ENCODE measurements around the gene IGSF6. TPM values are rescaled to one million over a fixed set of nuclear protein-coding genes. Genes with fewer than 3 reads are reported as not detected.

Gene IGSF6
- total RNA-seq, 1 experiment from 2014 or later = not detected

DNA sequence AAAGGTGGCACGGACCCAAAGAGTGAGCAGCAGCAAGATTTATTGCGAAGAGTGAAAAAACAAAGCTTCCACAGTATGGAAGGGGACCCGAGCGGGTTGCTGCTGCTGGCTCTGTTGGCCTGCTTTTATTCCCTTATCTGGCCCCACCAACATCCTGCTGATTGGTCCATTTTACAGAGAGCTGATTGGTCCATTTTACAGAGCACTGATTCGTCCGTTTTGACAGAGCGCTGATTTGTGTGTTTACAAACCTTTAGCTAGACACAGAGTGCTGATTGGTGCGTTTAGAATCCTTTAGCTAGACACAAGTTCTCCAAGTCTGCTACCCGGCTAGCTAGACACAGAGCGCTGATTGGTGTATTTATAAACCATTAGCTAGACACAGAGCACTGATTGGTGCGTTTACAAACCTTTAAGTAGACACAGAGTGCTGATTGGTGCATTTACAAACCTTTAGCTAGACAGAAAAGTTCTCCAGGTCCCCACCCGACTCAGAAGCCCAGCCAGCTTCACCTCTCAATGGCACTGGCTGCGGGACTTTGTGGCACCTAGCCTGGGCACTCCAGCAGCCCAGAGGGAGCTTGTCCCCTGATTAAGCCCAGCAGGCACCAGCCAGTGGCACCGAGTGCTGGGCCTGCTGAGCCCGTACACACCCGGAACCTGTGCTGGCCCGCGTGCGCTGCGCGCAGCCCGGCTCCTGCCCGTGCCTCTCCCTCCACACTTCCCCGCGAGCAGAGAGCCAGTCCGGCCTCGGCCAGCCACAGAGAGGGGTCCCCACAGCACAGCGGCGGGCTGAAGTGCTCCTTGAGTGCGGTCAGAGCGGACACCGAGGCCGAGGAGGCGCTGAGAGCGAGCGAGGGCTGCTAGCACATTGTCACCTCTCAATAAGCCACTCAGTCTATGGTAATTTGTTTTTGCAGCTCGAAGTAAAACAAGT is 15.1 kb downstream of the IGSF6 start:
- H2BK20ac ChIP-seq (ENCODE audit: low read depth, low read length, poor library complexity, severe bottlenecking) = no peak overlapping the region
- H3K4me1 ChIP-seq (ENCODE audit: insufficient read depth, low read length) = no peaks in the 10 kb centered on the region
- H3T11ph ChIP-seq (ENCODE audit: low read length) = no peak overlapping the region
- H3K4me3 Mint-ChIP-seq = no peak overlapping the region
- H2AFZ ChIP-seq (ENCODE audit: low read length) = no peak overlapping the region
- TF ChIP-seq, protein P1, sequence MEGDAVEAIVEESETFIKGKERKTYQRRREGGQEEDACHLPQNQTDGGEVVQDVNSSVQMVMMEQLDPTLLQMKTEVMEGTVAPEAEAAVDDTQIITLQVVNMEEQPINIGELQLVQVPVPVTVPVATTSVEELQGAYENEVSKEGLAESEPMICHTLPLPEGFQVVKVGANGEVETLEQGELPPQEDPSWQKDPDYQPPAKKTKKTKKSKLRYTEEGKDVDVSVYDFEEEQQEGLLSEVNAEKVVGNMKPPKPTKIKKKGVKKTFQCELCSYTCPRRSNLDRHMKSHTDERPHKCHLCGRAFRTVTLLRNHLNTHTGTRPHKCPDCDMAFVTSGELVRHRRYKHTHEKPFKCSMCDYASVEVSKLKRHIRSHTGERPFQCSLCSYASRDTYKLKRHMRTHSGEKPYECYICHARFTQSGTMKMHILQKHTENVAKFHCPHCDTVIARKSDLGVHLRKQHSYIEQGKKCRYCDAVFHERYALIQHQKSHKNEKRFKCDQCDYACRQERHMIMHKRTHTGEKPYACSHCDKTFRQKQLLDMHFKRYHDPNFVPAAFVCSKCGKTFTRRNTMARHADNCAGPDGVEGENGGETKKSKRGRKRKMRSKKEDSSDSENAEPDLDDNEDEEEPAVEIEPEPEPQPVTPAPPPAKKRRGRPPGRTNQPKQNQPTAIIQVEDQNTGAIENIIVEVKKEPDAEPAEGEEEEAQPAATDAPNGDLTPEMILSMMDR (conservative IDR thresholded peaks at IDR 0.05) = no peak
- H2BK12ac ChIP-seq (ENCODE audit: insufficient read length, low read depth, low read length) = no peak overlapping the region
- H3K9me3 Mint-ChIP-seq = no peaks in the 10 kb centered on the region
- H4K8ac ChIP-seq (replicated peaks; ENCODE audit: insufficient read length, low read depth, low read length) = no peak overlapping the region
- H2BK15ac ChIP-seq (ENCODE audit: low read depth, low read length) = no peak overlapping the region
- no peaks in the 10 kb centered on the region for H3K9me3 ChIP-seq (ENCODE audit: control insufficient read depth, low read depth, low read length)
- no peaks in the 10 kb centered on the region for H3K23me2 ChIP-seq (ENCODE audit: insufficient read length, low read depth, low read length, poor library complexity, severe bottlenecking)
- WGBS (ENCODE audit: extremely low coverage, insufficient read length, low lambda C conversion rate) = no CpG with 5 or more reads among the region's 37 CpGs
- H2BK5ac ChIP-seq (ENCODE audit: insufficient read length, low read length) = no peak overlapping the region
- no peak overlapping the region for H2BK120ac ChIP-seq (ENCODE audit: low read depth, low read length, poor library complexity, severe bottlenecking)
- H3K56ac ChIP-seq (ENCODE audit: insufficient read length, low read depth, low read length) = no peak overlapping the region
- no peaks in the 10 kb centered on the region for H3K79me1 ChIP-seq (ENCODE audit: insufficient read depth, low read depth, low read length, poor library complexity, severe bottlenecking)
- no peak overlapping the region for H3K18ac ChIP-seq (ENCODE audit: insufficient read length, low read depth, low read length)
- no peak overlapping the region for H3K9ac ChIP-seq (ENCODE audit: extremely low read depth, insufficient read length, low read length)
- peak overlapping the region in 1 of 3 experiments; percentile 92; a peak in 3 of 7 replicates for H3K27ac Mint-ChIP-seq
- H3K4me1 Mint-ChIP-seq = peaks cover 18 to 35% of the 10 kb centered on the region in 2 experiments
- H3K36me3 Mint-ChIP-seq (ENCODE audit: insufficient read depth in 1 of 3, low read depth in 3 of 3) = peaks cover 0 to 19% (median 4%) of the 10 kb centered on the region in 3 experiments; a peak in 6 of 7 replicates
- H2AK5ac ChIP-seq (ENCODE audit: insufficient read length, low read length) = no peak overlapping the region
- H3K27me3 ChIP-seq (ENCODE audit: insufficient read depth, low read length) = no peaks in the 10 kb centered on the region
- no peak overlapping the region for H4K91ac ChIP-seq (ENCODE audit: insufficient read length, low read depth, low read length)
- no peak for DNase-seq
- no peak overlapping the region for H3K4ac ChIP-seq (ENCODE audit: low read depth, low read length)
- no peaks in the 10 kb centered on the region for H3K27me3 Mint-ChIP-seq (ENCODE audit: low read depth)
- H4K5ac ChIP-seq (ENCODE audit: insufficient read length, low read depth, low read length) = no peak overlapping the region
- no peak overlapping the region for H3K14ac ChIP-seq (ENCODE audit: insufficient read depth, low read length)
- H3K27ac ChIP-seq (ENCODE audit: insufficient read length, low read depth, low read length) = no peak overlapping the region
- no peaks in the 10 kb centered on the region; the same call in 1 of the 2 replicates for H3K79me2 ChIP-seq (ENCODE audit: insufficient read depth, low read length)
- H3K23ac ChIP-seq (ENCODE audit: insufficient read length, low read depth, low read length) = no peak overlapping the region
- H4K20me1 ChIP-seq (ENCODE audit: control insufficient read depth, insufficient read depth, insufficient read length) = no peaks in the 10 kb centered on the region
- H3K4me2 ChIP-seq (ENCODE audit: insufficient read depth, insufficient read length, low read length) = no peak overlapping the region
